ENCODE results near the gene ZCCHC2. TPM values are rescaled to one million over a fixed set of nuclear protein-coding genes. Genes with fewer than 3 reads are reported as not detected.

Gene ZCCHC2
- total RNA-seq = 8.7 and 9.7 TPM in 2 replicates

DNA sequence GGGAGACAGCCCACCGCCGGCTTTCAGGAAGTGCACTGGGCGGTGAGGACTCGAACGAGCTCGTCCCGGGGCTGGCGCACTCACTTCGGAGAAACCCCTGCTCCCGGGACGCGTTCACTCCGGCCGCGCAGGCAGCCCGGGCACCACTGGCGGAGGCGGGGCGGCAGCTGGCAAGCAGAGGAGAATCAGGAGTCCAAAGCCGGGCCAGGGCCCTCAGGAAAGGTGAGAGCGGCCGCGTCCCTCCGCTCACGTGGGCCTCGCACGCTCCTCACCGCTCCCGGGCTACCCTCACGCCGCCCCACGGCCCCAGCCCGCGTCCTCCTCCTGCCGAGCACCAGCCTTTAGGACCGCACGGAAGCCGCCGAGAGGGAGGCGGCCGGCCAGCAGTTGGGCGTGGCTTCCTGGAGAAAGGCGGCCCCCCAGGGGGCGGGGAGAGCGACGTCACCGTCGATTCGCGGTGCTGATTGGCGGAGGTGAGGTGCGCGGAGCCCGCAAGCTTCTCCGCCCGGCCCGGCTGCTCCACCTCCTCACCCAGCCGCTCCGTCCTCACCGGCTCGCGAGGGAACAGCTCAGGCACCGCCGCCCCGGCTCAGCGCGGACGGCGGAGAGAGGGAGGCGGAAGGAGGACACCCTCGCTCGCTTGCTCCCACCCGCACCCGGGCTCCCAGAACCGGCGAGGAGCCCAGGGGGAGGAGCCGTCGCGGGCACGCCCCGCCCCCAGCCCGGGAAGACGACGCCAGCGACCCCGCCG is at the start of gene ZCCHC2:
ZCCHC2 (plus strand) TSS at position 522 of the 751 bp plus-strand sequence. CDS start 400 bp downstream, outside the sequence.
- DNase-seq (ENCODE audit: low read depth) = peak; percentile 90
- no peak for FAIRE-seq
- Histone ChIP-seq H3K27me3 (ENCODE audit: control insufficient read depth, insufficient read depth, low read length) (no peaks in the 10 kb centered on the region), H3K4me3 (ENCODE audit: low read depth, low read length) (peak within 1 kb of the TSS; percentile 93), H3K36me3 (ENCODE audit: control insufficient read depth, insufficient read depth, low read length) (no peaks in the 10 kb centered on the region)
- TF ChIP-seq, protein P1, sequence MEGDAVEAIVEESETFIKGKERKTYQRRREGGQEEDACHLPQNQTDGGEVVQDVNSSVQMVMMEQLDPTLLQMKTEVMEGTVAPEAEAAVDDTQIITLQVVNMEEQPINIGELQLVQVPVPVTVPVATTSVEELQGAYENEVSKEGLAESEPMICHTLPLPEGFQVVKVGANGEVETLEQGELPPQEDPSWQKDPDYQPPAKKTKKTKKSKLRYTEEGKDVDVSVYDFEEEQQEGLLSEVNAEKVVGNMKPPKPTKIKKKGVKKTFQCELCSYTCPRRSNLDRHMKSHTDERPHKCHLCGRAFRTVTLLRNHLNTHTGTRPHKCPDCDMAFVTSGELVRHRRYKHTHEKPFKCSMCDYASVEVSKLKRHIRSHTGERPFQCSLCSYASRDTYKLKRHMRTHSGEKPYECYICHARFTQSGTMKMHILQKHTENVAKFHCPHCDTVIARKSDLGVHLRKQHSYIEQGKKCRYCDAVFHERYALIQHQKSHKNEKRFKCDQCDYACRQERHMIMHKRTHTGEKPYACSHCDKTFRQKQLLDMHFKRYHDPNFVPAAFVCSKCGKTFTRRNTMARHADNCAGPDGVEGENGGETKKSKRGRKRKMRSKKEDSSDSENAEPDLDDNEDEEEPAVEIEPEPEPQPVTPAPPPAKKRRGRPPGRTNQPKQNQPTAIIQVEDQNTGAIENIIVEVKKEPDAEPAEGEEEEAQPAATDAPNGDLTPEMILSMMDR (IDR thresholded peaks at IDR 0.05; ENCODE audit: insufficient read depth, low read length, severe bottlenecking) = no peak

DNA sequence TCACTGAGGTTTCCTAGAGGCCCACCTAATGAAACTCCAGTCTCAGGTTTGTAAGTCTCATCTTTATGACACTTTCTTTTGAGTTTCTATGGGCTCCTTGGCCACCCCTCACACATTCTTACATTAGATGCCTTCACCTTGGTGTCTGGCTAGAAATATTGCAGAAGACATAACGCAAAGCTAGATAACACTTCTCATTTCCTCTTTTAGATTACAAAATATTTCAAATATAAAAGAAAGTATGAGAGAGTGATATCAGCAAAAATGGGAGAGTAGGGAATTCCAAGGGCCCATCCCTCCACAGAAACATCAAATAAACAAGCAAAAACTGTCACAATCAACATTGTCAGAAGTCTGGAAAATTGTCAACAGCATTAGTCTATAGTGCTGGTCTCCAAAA is 43.3 kb upstream of the ZCCHC2 start:
- DNase-seq (ENCODE audit: low read depth) (no peak), FAIRE-seq (no peak)
- H3K27me3 ChIP-seq (ENCODE audit: control insufficient read depth, insufficient read depth, low read length) = peaks cover 6% of the 10 kb centered on the region
- TF ChIP-seq, protein P1 (IDR thresholded peaks at IDR 0.05; ENCODE audit: insufficient read depth, low read length, severe bottlenecking) = no peak
- no peaks in the 10 kb centered on the region for H3K36me3 ChIP-seq (ENCODE audit: control insufficient read depth, insufficient read depth, low read length)
- H3K4me3 ChIP-seq (ENCODE audit: low read depth, low read length) = no peak overlapping the region

DNA sequence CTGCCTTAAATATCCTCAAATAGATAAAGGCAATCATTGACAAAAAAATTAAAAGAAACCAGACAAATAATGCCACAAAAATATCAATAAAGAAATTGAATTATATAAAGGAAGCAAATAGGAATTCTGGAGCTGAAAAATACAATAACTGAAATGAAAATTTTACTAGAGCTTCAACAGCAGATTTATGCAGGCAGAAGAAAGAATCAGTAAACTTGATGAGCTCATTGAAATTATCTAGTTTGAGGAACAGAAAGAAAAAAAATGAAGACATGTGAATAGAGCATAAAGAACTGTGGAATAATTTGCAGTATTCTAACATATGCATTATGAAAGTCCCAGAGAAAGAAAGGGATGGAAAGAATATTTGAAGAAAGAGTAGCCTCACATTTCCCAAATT is 41.9 kb upstream of the ZCCHC2 start:
- TF ChIP-seq, protein P1 (IDR thresholded peaks at IDR 0.05; ENCODE audit: insufficient read depth, low read length, severe bottlenecking) = no peak
- FAIRE-seq (no peak), DNase-seq (ENCODE audit: low read depth) (no peak)
- Histone ChIP-seq H3K27me3 (ENCODE audit: control insufficient read depth, insufficient read depth, low read length) (peaks cover 2% of the 10 kb centered on the region), H3K36me3 (ENCODE audit: control insufficient read depth, insufficient read depth, low read length) (no peaks in the 10 kb centered on the region), H3K4me3 (ENCODE audit: low read depth, low read length) (no peak overlapping the region)

DNA sequence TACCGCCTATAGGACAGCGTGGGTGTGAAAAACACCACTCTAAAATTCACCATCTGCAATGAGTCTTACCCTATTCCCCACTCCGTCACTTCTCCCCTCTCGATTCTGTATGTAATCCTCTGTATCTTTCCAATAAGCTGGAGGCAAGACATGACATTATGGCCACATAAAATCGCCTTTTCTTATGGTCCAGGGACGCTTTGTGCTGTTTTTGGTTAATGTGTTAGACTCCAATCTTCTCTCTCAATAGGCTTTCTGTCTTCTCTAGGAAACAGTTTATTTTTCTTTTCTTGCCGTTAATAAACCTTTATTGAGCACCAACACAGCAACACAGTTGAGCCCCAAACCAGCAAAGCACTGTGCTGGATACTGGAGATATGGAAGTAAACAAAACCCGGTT is 37.9 kb upstream of the ZCCHC2 start:
- TF ChIP-seq, protein P1 (IDR thresholded peaks at IDR 0.05; ENCODE audit: insufficient read depth, low read length, severe bottlenecking) = no peak
- no peaks in the 10 kb centered on the region for H3K27me3 ChIP-seq (ENCODE audit: control insufficient read depth, insufficient read depth, low read length)
- no peaks in the 10 kb centered on the region for H3K36me3 ChIP-seq (ENCODE audit: control insufficient read depth, insufficient read depth, low read length)
- DNase-seq (ENCODE audit: low read depth) (no peak), FAIRE-seq (no peak)
- H3K4me3 ChIP-seq (ENCODE audit: low read depth, low read length) = no peak overlapping the region

DNA sequence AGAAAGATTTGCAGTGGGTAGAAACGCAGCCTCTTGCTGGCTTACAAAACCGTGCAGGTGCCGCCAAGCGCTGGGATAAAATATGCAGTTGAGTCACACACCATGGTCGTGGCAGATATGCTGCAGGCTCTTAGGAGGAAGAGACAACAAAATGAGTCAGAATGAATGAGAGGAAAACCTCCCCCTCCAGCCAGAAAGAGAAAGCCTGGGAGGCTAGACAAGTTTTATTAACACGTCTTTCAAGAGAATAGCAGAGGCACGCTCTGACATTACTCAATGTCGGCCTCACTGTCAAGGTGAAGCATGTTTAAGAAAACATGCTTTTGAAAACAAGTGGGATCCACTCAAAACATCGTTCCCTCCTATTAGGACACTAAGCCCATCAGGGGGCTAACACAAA is 37.1 kb upstream of the ZCCHC2 start:
- TF ChIP-seq, protein P1 (IDR thresholded peaks at IDR 0.05; ENCODE audit: insufficient read depth, low read length, severe bottlenecking) = no peak
- no peaks in the 10 kb centered on the region for H3K36me3 ChIP-seq (ENCODE audit: control insufficient read depth, insufficient read depth, low read length)
- H3K27me3 ChIP-seq (ENCODE audit: control insufficient read depth, insufficient read depth, low read length) = no peaks in the 10 kb centered on the region
- FAIRE-seq (peak; percentile 94), DNase-seq (ENCODE audit: low read depth) (peak; percentile 98)
- no peak overlapping the region for H3K4me3 ChIP-seq (ENCODE audit: low read depth, low read length)
